Endothelial cell of umbilical vein (primary cell): Measurements from ENCODE around the gene ACHE. TPM values are rescaled to one million over a fixed set of nuclear protein-coding genes. Genes with fewer than 3 reads are reported as not detected.

Source experiments
- BruUV-seq: library from RNA; stranded (reverse); fragments of 400-500 nt; replicated peaks from 2 replicates; lab custom pipeline; 2021; lab: Mats Ljungman, UMichigan
- CTCF ChIA-PET: fragments of 300-600, 350-600 bp; sonication (Branson Sonifier 250); formaldehyde crosslinking; loops from one replicate; lab custom pipeline; 2021; ENCODE audit warnings: antibody characterized with exemption, inconsistent platforms; lab: Charles Lee
- POLR2A ChIA-PET: fragments of 300-600, 350-600 bp; sonication (Branson Sonifier 250); formaldehyde crosslinking; loops from one replicate; lab custom pipeline; 2021; ENCODE audit warnings: antibody characterized with exemption, inconsistent platforms; lab: Charles Lee
- DNase-seq: peaks from one replicate; pipeline ENCODE4 v3.0.0-alpha.2; 2011; ENCODE audit warnings: low read depth, low spot score
- FAIRE-seq: peaks from 2 replicates; lab custom pipeline; 2011; peaks lifted over from hg19 to GRCh38; lab: Jason Lieb, UNC
- H2AFZ ChIP-seq: 2 replicates; pipeline ENCODE4 v1.6.0; 2012; ENCODE audit warnings: low read depth, low read length, control low read depth, inconsistent platforms
- H3K27ac ChIP-seq: 2 replicates; pipeline ENCODE4 v1.5.1; 2011; ENCODE audit warnings: low read depth, mild to moderate bottlenecking, control low read depth, low read length, moderate library complexity; ENCODE audit not compliant: insufficient read depth
- H3K27me3 ChIP-seq, 2 experiments: 2 replicates each; pipeline versions ENCODE4 v1.6.0 to v1.6.1; 2011; ENCODE audit warnings: low read length in 2 of 2, mixed read lengths in 1 of 2; ENCODE audit not compliant: control insufficient read depth in 2 of 2, insufficient read depth in 2 of 2
- H3K36me3 ChIP-seq, 2 experiments: 2 replicates in 1 of 2; 3 replicates in 1 of 2; pipeline ENCODE4 v1.5.1; 2011; ENCODE audit warnings: low read length in 2 of 2, mild to moderate bottlenecking in 1 of 2, moderate library complexity in 1 of 2; ENCODE audit not compliant: control insufficient read depth in 2 of 2, insufficient read depth in 2 of 2; ENCODE audit errors: extremely low read depth in 1 of 2
- H3K4me1 ChIP-seq: 3 replicates; pipeline ENCODE4 v1.5.1; 2011; ENCODE audit warnings: mild to moderate bottlenecking, low read length; ENCODE audit not compliant: control insufficient read depth, insufficient read depth; ENCODE audit errors: extremely low read depth
- H3K4me2 ChIP-seq: 2 replicates; pipeline ENCODE4 v1.6.1; 2011; ENCODE audit warnings: low read length, control low read depth, mixed read lengths; ENCODE audit not compliant: insufficient read depth
- H3K4me3 ChIP-seq, 3 experiments: fragments of 200-600 bp in 1 of 3; sonication (generic), shearing (Covaris generic) in 1 of 3; replicated peaks in 1 of 3; 2 replicates each; pipeline ENCODE4 v1.5.1; 2011 to 2016; ENCODE audit warnings: control low read depth in 3 of 3, low read length in 3 of 3, mild to moderate bottlenecking in 2 of 3, inconsistent platforms in 1 of 3, low read depth in 1 of 3, moderate library complexity in 1 of 3; ENCODE audit not compliant: insufficient read depth in 1 of 3
- H3K79me2 ChIP-seq: 2 replicates; pipeline ENCODE4 v1.6.0; 2012; ENCODE audit warnings: low read length, inconsistent platforms; ENCODE audit not compliant: control insufficient read depth, insufficient read depth
- H3K9ac ChIP-seq: replicated peaks from 2 replicates; pipeline ENCODE3; 2011; ENCODE audit warnings: low read length, control low read depth; ENCODE audit not compliant: insufficient read depth; ENCODE audit errors: extremely low read depth
- H3K9me1 ChIP-seq: replicated peaks from 3 replicates; pipeline ENCODE4 v1.6.0; 2011; ENCODE audit warnings: mild to moderate bottlenecking, low read length; ENCODE audit not compliant: control insufficient read depth, insufficient read depth; ENCODE audit errors: extremely low read depth
- H3K9me3 ChIP-seq: replicated peaks from 2 replicates; pipeline ENCODE4 v1.5.1; 2012; ENCODE audit warnings: low read length, inconsistent platforms; ENCODE audit not compliant: control insufficient read depth, insufficient read depth
- H4K20me1 ChIP-seq: replicated peaks from 2 replicates; pipeline ENCODE3; 2011; ENCODE audit warnings: mild to moderate bottlenecking, low read length; ENCODE audit not compliant: control insufficient read depth, insufficient read depth; ENCODE audit errors: extremely low read depth
- CTCF ChIP-seq, 2 donors: IDR thresholded peaks; 1 replicate in 1 of 2; 2 replicates in 1 of 2; pipeline ENCODE4 v1.5.1; 2011; ENCODE audit warnings: low read length in 2 of 2, mild to moderate bottlenecking in 2 of 2, moderate library complexity in 2 of 2, control low read depth in 1 of 2, inconsistent platforms in 1 of 2, low read depth in 1 of 2; ENCODE audit not compliant: insufficient read depth in 1 of 2; ENCODE audit errors: extremely low read depth in 1 of 2
- EZH2 ChIP-seq: IDR thresholded peaks from 2 replicates; pipeline ENCODE4 v1.6.1; 2012; ENCODE audit warnings: borderline replicate concordance, low read depth, mild to moderate bottlenecking, moderate library complexity, low read length, inconsistent platforms; ENCODE audit not compliant: severe bottlenecking
- FOS ChIP-seq: IDR thresholded peaks from 2 replicates; pipeline ENCODE4 v1.6.1; 2011; ENCODE audit warnings: mild to moderate bottlenecking, low read length, moderate library complexity, borderline replicate concordance; ENCODE audit not compliant: insufficient read depth
- GATA2 ChIP-seq: IDR thresholded peaks from 2 replicates; pipeline ENCODE4 v1.7.0; 2011; ENCODE audit warnings: low read depth, mild to moderate bottlenecking, moderate library complexity, mixed read lengths, low read length; ENCODE audit not compliant: insufficient read length, insufficient read depth
- JUN ChIP-seq: IDR thresholded peaks from 2 replicates; pipeline ENCODE4 v1.6.1; 2011; ENCODE audit warnings: borderline replicate concordance, low read depth; ENCODE audit not compliant: insufficient read length, insufficient read depth
- MAX ChIP-seq: IDR thresholded peaks from 2 replicates; pipeline ENCODE4 v1.6.1; 2011; ENCODE audit not compliant: insufficient read depth, insufficient read length
- MYC ChIP-seq: IDR thresholded peaks from one replicate; pipeline ENCODE4 v1.6.1; 2011; ENCODE audit warnings: mild to moderate bottlenecking, low read depth, low read length
- POLR2A ChIP-seq: IDR thresholded peaks from 2 replicates; pipeline ENCODE4 v1.6.1; 2012; ENCODE audit warnings: low read depth, mild to moderate bottlenecking, control low read depth, low read length
- POLR2AphosphoS5 ChIP-seq: IDR thresholded peaks from 2 replicates; pipeline ENCODE4 v1.6.1; 2012; ENCODE audit warnings: low read depth, mild to moderate bottlenecking, control low read depth, low read length, moderate library complexity; ENCODE audit not compliant: insufficient read depth
- dilution Hi-C: fragments of 300-500 bp; cut with MboI; formaldehyde crosslinking; loops from one replicate; pipeline ENCODE4 v1.15.0; 2019; ENCODE audit warnings: low sequenced_read_pairs; ENCODE audit not compliant: extremely low pct_ligation_motif_present
- intact Hi-C: fragments of 100-400 bp; cut with micrococcal nuclease; formaldehyde crosslinking; loops from one replicate; pipeline ENCODE4 v1.10.0; 2022
- polyA plus RNA-seq, 4 experiments: library from polyadenylated mRNA; depleted of rRNA in 3 of 4; stranded (reverse) in 3 of 4; unstranded in 1 of 4; fragments of >200 nt; gene quantifications; 2 replicates each; pipeline versions ENCODE4 v1.2.1 to v1.2.3, GENCODE V29; 2011 to 2012; ENCODE audit warnings: missing spikeins in 1 of 4
- total RNA-seq: library from RNA; stranded (reverse); gene quantifications from 2 replicates; pipeline ENCODE4 v1.2.3, GENCODE V29; 2021

Gene ACHE
- total and polyA plus RNA-seq, 2 donors (not counting 3 experiments of a cell fraction or from before 2014, with no cell fraction given), result 0.18 to 0.28 TPM

- ChIA-PET CTCF (interaction anchor here (1.5 kb wide), 1 partner anchor 33 kb away, joined by 4 read pairs; the partner anchor contains the start of gene SLC12A9), POLR2A (no interaction called here)
- H3K79me2 ChIP-seq, result peaks cover 35% of the 10 kb centered on the region
- no peaks in the 10 kb centered on the region for H3K27me3 ChIP-seq
- H3K4me1 ChIP-seq, result peaks cover 24% of the 10 kb centered on the region
- no peak for FAIRE-seq
- H2AFZ ChIP-seq, result no peak overlapping the region
- H3K9ac ChIP-seq, result no peak overlapping the region
- intact Hi-C loops, result no loop called here
- no peak overlapping the region for H3K27ac ChIP-seq
- no peak for DNase-seq
- peaks cover 23 to 67% of the 10 kb centered on the region in 2 experiments for H3K36me3 ChIP-seq
- no peak for TF ChIP-seq POLR2AphosphoS5
- TF ChIP-seq JUN, result no peak
- no peak for TF ChIP-seq MAX
- TF ChIP-seq GATA2, result no peak
- TF ChIP-seq FOS, result no peak
- no peak for TF ChIP-seq MYC
- TF ChIP-seq POLR2A, result no peak
- TF ChIP-seq EZH2, result no peak
- no peak for TF ChIP-seq CTCF (IDR thresholded peaks at IDR 0.05; ENCODE audit: extremely low read depth in 1 of 2, insufficient read depth in 1 of 2, low read depth in 1 of 2, low read length in 2 of 2)
- no peaks in the 10 kb centered on the region for H3K9me3 ChIP-seq
- H3K4me2 ChIP-seq, result no peak overlapping the region
- H3K9me1 ChIP-seq, result no peaks in the 10 kb centered on the region
- dilution Hi-C loops, result no loop called here
- no TSS peak for BruUV-seq
- H3K4me3 ChIP-seq, result no peak overlapping the region
- no peaks in the 10 kb centered on the region for H4K20me1 ChIP-seq
Observed at GRCh38 chr7:100884736-100885439, 10.8 kb downstream of the ACHE start.
